KOPT-K1 (cell line): Measurements from ENCODE around the gene MOV10L1.
"Not testable (repeated sequence)": the region's sequence is repeated elsewhere in the genome, so short reads cannot be mapped to it uniquely, and the experiment has no call there.

ENCODE experiments used
- H3K27ac ChIP-seq: fragments of 200-600 bp; sonication (generic); 2 replicates; pipeline ENCODE4 v1.5.1; 2016; ENCODE audit warnings: antibody characterized with exemption, mild to moderate bottlenecking, low read depth, low read length; ENCODE audit not compliant: poor library complexity, severe bottlenecking
- H3K36me3 ChIP-seq: fragments of 200-600 bp; sonication (generic); 2 replicates; pipeline ENCODE4 v1.5.1; 2017; ENCODE audit warnings: antibody characterized with exemption, mild to moderate bottlenecking, low read length, moderate library complexity; ENCODE audit not compliant: insufficient read depth
- H3K9me3 ChIP-seq: fragments of 200-600 bp; sonication (generic); 2 replicates; pipeline ENCODE4 v1.5.1; 2017; ENCODE audit warnings: antibody characterized with exemption, low read length, mild to moderate bottlenecking; ENCODE audit not compliant: insufficient read depth, poor library complexity, severe bottlenecking

Gene MOV10L1

DNA sequence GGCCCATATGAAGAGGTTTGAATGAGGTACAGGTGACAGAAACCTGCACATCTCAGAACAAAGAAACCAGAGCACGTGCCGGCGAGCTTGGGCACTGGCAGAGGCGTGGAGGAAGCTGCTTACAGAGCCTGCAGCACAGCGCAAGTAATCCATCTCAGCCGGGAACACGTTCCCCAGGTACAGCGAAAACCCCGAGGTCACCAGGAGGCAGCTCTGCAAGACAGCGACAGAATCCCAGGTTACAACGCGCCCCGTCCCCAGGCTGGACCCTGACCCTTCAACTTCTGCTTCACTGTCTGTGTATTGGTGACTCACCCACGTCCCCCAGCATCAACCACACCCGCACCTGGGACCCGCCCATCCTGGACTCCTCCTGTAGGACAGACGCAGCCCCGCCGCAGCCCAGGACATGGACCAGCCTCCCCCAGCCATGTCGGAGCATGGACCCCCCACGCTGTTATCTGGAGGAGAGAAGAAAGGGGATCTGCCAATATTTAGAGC is 6.8 kb upstream of the MOV10L1 start:
- peaks cover 8% of the 10 kb centered on the region for H3K9me3 ChIP-seq
- H3K36me3 ChIP-seq = no peaks in the 10 kb centered on the region
- no peak overlapping the region for H3K27ac ChIP-seq

DNA sequence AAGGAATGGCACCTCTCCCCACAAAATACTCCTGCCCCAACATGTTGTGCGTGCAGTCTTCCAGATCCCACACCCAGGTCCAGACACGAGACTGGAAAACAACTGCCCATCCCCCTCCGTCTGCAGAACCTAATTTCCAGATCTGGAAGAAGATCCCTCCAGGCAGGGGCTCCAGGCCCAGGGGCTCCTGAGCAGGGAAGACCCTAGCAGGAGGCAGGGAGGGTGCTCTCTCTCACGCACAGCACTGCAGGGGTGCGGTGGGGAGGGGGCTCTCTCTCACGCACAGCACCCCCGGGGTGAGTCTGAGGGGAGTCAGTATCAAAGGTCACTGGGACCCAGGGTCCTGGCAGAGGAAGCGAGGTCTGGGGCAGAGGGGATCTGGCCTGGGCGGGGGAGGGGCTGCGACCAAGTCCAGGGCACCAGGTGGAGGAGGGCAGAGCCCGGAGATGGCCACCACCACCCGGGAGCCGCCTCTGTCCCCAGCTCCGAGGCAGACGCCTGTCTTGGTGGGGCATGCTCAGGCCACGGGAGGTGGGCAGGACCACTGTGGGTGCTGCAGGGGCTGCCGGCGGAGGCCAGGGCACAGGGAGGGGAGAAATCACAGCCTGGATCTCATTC is 6.2 kb upstream of the MOV10L1 start:
- no peaks in the 10 kb centered on the region for H3K36me3 ChIP-seq
- no peak overlapping the region for H3K27ac ChIP-seq
- peaks cover 8% of the 10 kb centered on the region for H3K9me3 ChIP-seq

DNA sequence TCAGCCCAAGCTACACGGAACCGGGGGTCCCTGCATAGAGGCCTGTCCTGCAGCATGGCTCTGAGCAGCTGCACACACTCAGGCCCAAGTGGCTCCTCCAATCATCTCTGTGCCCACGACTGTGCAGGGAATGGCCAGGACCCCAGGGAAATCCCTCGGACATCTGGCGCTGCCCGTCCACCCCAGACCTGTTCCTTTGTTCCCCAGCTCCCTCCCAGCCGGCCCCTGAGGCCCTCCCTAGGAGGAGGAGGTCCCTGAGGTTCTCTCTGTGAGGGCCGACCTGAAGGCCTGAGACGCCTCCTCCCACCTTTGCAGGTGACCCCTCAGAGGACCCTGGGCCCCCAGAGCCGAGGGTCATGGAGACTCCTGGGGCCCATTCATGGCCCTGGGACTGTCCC is 5.7 kb upstream of the MOV10L1 start:
- Histone ChIP-seq H3K27ac (no peak overlapping the region), H3K36me3 (no peaks in the 10 kb centered on the region), H3K9me3 (peaks cover 8% of the 10 kb centered on the region)

DNA sequence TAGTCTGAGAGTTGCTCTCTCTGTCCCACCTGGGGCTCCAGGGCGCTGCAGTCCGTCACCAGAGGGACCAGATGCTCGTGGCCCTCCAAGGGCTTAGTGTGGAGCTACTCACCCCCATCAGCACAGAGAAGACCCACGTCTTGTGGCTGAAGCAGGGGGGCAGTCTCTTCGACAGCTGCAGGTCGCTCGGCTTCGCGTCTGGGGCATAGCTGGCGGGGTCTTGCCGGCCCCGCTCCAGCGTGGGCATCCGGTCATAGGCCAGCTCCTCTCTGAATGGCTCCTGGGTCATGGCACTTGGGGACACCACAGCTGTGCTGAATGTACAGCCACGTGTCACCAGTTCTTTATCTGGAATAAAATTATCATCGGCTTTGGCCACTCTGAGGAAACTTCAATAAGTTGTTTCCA is 5.2 kb upstream of the MOV10L1 start:
- Histone ChIP-seq H3K9me3 (peaks cover 8% of the 10 kb centered on the region), H3K27ac (no peak overlapping the region), H3K36me3 (no peaks in the 10 kb centered on the region)

DNA sequence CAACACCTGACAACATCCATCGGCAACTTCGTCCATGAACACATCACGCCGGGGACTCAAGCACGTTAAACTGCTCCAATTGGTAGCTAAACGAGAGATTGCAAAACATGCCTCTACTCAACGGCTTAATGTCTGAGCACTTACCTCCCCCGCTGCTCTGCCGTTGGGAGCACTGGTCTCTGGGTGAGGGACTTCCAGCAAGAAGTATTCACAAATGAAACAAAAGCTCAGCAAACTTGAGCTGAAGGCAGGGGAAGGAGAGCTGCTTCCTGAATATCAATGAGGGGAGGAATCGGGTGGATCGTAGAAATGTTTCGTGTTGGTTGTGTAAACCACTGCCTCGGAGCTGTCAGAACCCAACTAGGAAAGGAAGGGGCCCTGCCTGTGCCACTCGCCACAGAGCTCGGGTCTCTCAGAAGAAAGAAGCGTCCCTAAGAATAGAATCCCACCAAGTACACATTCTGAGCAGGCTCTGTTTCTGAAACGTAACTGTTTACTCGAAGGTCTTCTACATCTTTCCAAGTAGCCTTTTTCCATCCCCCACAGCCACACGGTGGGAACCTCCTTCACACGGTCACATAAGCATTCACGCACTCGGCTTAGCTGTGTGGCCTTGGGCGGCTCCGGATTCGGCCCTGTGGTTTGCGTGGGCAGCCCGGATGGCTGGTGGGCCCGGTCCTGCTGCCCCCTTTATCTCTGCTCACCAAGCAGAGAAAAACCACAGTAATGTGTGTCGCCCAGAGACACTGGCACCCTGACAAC is 4.4 kb upstream of the MOV10L1 start, which contains the start of gene MLC1:
MLC1 (minus strand) TSS at position 216 of the 762 bp plus-strand sequence. CDS start 524 bp downstream, outside the sequence.
- H3K36me3 ChIP-seq = no peaks in the 10 kb centered on the region
- peaks cover 8% of the 10 kb centered on the region for H3K9me3 ChIP-seq
- no peak within 1 kb of the TSS for H3K27ac ChIP-seq

DNA sequence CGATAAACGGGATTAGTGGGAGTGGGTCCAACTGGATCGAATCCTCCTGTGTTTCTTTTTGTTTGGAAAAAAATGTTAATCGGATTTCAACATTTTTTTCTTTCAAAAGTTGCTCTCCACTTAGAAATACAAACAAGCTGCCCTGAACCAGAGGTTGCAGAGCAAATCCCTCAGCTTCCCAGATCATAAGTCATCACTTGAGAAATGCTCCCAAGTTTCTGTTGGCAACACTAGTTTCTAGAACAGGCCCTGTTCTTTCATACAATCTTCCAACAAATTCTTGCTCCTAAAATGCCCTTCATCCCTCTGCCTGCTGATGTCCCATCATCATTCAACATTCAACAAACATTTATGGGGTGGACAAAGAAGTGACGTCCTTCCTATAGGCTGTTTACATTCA is 3.3 kb upstream of the MOV10L1 start:
- no peak overlapping the region for H3K27ac ChIP-seq
- peaks cover 8% of the 10 kb centered on the region for H3K9me3 ChIP-seq
- no peaks in the 10 kb centered on the region for H3K36me3 ChIP-seq

DNA sequence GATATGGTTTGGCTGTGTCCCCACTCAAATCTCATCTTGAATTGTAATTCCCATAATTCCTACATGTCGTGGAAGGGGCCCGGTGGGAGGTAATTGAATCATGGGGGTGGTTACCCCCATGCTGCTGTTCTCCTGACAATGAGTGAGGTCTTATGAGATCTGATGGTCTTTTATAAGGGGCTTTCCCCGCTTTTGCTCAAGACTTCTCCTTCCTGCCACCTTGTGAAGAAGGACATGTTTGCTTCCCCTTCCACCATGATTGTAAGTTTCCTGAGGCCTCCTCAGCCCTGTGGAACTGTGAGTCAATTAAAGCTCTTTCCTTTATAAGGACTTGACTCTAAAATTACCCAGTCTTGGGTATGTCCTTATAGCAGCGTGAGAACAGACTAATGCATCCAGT is 2.8 kb upstream of the MOV10L1 start:
- not testable (repeated sequence) for H3K9me3 ChIP-seq, H3K27ac ChIP-seq, H3K36me3 ChIP-seq

DNA sequence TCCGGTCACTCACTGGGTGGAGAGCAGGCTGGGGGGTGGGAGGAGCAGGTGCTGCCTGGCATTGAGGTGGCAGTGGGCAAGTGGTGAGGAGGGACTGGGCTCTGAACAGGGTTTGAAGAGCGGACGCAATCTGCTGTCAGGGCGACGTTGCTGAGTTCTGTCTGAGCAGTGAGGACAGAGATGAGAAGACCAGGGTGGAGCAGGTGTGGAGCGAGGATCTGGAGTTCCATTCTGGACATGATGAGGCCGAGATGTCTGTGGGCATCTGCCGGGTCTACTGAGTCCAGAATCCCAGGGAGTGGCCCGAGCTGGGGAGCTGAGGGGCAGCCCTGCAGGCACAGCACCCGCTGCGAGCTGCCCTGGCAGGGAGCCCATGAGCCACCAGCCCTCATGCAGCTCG is 2.2 kb upstream of the MOV10L1 start:
- Histone ChIP-seq H3K36me3 (no peaks in the 10 kb centered on the region), H3K27ac (no peak overlapping the region), H3K9me3 (peaks cover 8% of the 10 kb centered on the region)

DNA sequence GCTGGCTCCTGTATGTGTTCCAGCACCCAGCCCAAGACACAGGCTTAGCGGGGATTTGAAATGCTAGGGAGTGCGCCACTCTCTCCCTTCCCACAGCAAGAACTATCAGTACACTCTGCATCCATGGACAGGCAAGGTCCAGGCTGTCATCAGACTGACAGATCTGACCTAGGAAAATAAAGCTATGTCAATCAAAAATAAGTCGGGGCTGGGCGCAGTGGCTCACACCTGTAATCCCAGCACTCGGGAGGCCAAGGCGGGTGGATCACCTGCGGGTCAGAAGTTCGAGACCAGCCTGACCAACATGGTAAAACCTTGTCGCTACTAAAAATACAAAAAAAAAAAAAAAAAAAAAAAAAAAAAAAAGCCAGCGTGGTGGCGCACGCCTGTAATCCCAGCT is 1.7 kb upstream of the MOV10L1 start:
- peaks cover 8% of the 10 kb centered on the region for H3K9me3 ChIP-seq
- no peaks in the 10 kb centered on the region for H3K36me3 ChIP-seq
- H3K27ac ChIP-seq = no peak overlapping the region

DNA sequence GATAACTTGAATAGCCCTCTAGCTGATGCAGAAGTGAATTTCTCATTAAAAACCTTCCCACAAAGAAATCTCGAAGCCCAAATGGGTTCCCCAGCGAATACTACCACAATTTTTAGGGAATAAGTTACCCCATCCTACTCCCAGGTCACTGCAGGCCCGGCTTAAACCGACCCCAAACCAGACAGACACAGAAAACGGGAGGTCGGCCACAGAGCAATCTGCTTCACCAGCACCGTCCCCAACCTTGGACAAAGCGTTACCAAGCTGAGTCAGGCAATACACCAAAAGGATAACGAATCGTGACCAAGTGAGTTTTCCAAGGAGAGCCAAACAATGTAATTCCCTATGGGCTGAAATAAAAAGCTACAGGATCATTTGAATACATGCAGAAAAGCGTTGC is 575 bp upstream of the MOV10L1 start:
- Histone ChIP-seq H3K36me3 (no peaks in the 10 kb centered on the region), H3K27ac (no peak overlapping the region), H3K9me3 (peaks cover 8% of the 10 kb centered on the region)

DNA sequence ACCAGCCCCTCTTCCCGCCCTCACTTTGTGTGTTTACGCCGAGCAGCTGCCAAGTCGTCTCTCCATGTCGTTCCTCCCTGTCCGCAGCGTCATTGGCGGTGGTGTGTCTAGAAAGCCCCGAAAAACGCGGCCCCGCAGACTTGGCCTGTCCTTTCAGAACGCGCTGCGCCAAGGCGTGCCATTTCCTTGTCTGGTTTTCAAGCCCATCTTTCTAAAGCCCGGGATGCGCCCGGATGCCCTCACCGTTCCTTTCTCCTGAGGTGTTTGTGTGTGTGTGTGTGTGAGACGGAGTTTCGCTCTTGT is 557 bp downstream of the MOV10L1 start:
- no peak overlapping the region for H3K27ac ChIP-seq

DNA sequence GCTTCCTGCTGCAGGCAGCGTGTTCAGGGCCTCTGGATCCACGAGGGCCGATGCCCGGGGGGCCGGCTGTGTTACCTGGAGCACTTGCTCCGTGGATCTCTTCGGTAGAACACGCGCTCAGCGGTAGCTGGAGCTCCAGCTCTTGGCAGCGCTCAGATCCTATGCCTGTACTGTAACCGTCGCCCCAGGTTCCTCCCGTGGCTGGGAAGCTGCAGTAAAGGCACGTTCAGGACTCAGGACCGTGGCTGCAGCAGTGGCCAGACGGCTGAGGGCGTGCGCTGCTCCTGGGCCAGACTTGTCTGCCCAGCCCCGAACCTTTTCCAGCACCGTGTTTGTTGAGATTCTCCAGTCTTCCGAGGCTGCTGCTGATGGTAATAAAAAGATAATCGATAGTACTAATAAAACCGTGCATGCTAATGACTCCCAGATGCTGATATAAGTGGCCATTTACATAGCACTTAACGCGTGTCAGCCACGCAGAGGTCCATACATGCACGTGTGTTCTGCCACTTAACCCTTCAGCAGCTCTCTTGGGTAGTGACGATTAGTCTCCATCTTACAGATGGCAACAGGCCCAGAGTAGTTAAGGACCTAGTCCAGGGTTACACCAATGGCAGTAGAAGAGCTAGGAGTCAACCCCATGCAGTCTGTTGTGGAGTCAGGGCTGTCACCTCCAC is 1.4 kb downstream of the MOV10L1 start:
- H3K27ac ChIP-seq = no peak overlapping the region
- no peaks in the 10 kb centered on the region for H3K36me3 ChIP-seq
- H3K9me3 ChIP-seq = peaks cover 8% of the 10 kb centered on the region

More for the DNA sequence above, 557 bp downstream of the MOV10L1 start:
- peaks cover 8% of the 10 kb centered on the region for H3K9me3 ChIP-seq
- H3K36me3 ChIP-seq = no peaks in the 10 kb centered on the region

DNA sequence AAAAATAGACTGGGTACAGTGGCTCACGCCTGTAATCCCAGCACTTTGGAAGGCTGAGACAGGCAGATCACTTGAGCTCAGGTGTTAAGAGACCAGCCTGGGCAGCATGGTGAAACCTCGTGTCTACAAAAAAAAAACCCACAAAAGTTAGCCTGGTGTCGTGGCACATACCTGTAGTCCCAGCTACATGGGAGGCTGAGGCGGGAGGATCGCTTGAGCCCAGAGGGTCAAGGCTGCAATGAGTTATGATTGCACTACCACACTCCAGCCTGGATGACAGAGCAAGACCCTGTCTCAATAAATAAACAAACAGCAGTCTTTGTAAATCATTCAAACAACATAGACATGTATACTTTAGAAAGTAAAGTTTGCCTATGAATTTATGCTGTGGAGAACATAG is 2.5 kb downstream of the MOV10L1 start:
- H3K36me3 ChIP-seq = no peaks in the 10 kb centered on the region
- no peak overlapping the region for H3K27ac ChIP-seq
- H3K9me3 ChIP-seq = peaks cover 4% of the 10 kb centered on the region

DNA sequence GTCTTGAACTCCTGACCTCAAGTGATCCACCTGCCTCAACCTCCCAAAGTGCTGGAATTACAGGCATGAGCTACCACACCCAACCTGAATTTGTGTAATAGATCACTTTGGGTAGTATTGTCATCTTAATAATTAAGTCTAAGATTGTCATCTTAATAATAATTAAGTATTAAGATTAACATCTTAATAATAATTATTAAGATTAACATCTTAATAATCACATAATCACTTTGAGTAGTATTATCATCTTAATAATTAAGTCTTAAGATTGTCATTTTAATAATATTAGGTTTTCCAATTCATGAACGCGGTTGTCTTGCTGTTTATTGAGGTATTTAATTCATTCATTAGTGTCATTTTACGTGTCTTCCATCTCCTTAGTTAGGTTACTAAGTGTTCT is 8.2 kb downstream of the MOV10L1 start:
- H3K9me3 ChIP-seq = no peaks in the 10 kb centered on the region

DNA sequence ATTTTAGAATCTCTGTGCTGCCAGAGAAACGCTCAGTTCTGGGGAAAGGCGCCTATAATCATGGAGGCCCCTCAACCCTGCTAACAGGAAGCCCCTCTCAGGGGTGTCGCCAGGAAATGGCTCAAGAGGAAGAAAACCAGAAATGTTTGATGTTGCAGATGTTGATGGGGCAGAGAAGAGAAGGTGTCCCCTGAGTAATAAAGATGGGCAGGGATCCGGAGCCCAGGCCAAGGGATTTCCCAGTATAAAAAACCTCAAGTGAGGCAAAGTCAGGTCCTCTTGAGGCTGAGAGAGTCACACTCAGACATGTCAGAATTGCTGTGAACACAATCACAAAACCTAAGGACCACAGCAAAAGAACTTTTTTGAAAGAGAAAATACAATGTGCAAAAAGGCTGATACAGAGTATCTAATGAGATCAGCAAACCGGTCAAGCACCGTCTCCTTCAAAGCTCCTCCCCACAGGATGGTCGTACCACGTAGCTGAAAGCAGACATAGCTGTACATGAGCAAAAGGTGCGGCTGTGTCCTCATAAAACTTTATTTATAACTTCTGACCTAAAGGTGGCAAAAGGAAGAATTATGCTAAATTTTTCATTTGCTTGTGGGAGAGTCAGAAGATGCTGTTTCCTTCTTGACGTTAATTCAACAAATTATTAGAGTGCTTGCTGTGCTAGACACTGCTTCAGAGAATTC is 12.2 kb downstream of the MOV10L1 start:
- Histone ChIP-seq H3K27ac (no peak overlapping the region), H3K36me3 (no peaks in the 10 kb centered on the region), H3K9me3 (no peaks in the 10 kb centered on the region)

More for the DNA sequence above, 8.2 kb downstream of the MOV10L1 start:
- Histone ChIP-seq H3K27ac (no peak overlapping the region), H3K36me3 (no peaks in the 10 kb centered on the region)
